Gastroesophageal sphincter (tissue), 4 donors: ENCODE results near the gene ATG14. TPM values are rescaled to one million over a fixed set of nuclear protein-coding genes. Genes with fewer than 3 reads are reported as not detected.

Experiments
- ATAC-seq: fragments of 150-250 bp; one replicate; pipeline ENCODE4 v1.9.1; 2016; ENCODE audit warnings: mild to moderate bottlenecking, moderate library complexity
- H3K27ac ChIP-seq, 4 donors: fragments of 200-600 bp; sonication (generic) in 3 of 4; 1 replicate in 3 of 4; 2 replicates in 1 of 4; pipeline ENCODE4 v1.5.1; 2016 to 2019
- H3K27me3 ChIP-seq: fragments of 200-600 bp; sonication (generic); one replicate; pipeline ENCODE4 v1.5.1; 2019
- H3K36me3 ChIP-seq, 2 donors: fragments of 200-600 bp; sonication (generic); one replicate each; pipeline ENCODE4 v1.5.1; 2019; ENCODE audit warnings: control low read depth in 1 of 2
- H3K4me1 ChIP-seq, 3 donors: fragments of 200-600 bp; sonication (generic); 1 replicate in 2 of 3; 2 replicates in 1 of 3; pipeline ENCODE4 v1.5.1; 2016 to 2019; ENCODE audit warnings: control low read depth in 2 of 3
- H3K4me3 ChIP-seq, 2 donors: fragments of 200-600 bp; sonication (generic); one replicate each; pipeline ENCODE4 v1.5.1; 2019; ENCODE audit warnings: mild to moderate bottlenecking in 1 of 2, moderate library complexity in 1 of 2
- H3K9me3 ChIP-seq, 3 donors: fragments of 200-600 bp; sonication (generic); one replicate each; pipeline ENCODE4 v1.5.1; 2017 to 2019; ENCODE audit warnings: control low read depth in 2 of 3
- EP300 ChIP-seq: sonication (generic); formaldehyde crosslinking; IDR thresholded peaks from one replicate; pipeline ENCODE4 v1.6.1; 2017; ENCODE audit warnings: antibody characterized with exemption, mild to moderate bottlenecking
- POLR2A ChIP-seq, 2 donors: fragments of 450-650 bp; IDR thresholded peaks; one replicate each; pipeline ENCODE4 v1.6.1; 2017; ENCODE audit warnings: antibody characterized with exemption in 2 of 2, mild to moderate bottlenecking in 2 of 2, moderate library complexity in 1 of 2
- POLR2AphosphoS5 ChIP-seq: sonication (generic); formaldehyde crosslinking; IDR thresholded peaks from one replicate; pipeline ENCODE4 v1.6.1; 2017; ENCODE audit warnings: antibody characterized with exemption
- WGBS, 2 donors: methylation state at CpG; one replicate each; pipeline ENCODE4 v1.1.5; 2018; ENCODE audit warnings: low coverage in 1 of 2; 5-methylcytosine and 5-hydroxymethylcytosine counted together
- total RNA-seq, 4 donors: library from RNA; depleted of rRNA; stranded (reverse); fragments of >200 nt; gene quantifications; one replicate each; pipeline ENCODE4 v1.1.0, GENCODE V29; 2016
- TF ChIP-seq, protein P1 (sequence below), 4 experiments: fragments of 200-600 bp in 2 of 4; fragments of 450-650 bp in 2 of 4; sonication (generic) in 1 of 4; IDR thresholded peaks; one replicate each; pipeline ENCODE4 v1.5.1; 2017 to 2019; ENCODE audit warnings: antibody characterized with exemption in 4 of 4, mild to moderate bottlenecking in 2 of 4, moderate library complexity in 2 of 4

The ATG14 gene
- total RNA-seq, 4 donors from 2014 or later = 16.4 to 29.9 (median 18.1) TPM

- Histone ChIP-seq H3K27me3 (no peaks in the 10 kb centered on the region), H3K4me3 (no peak overlapping the region), H3K4me1 (peaks cover 0 to 37% (median 0%) of the 10 kb centered on the region in 3 donors), H3K36me3 (no peaks in the 10 kb centered on the region), H3K27ac (no peak overlapping the region), H3K9me3 (no peaks in the 10 kb centered on the region)
- no peak for ATAC-seq
- TF ChIP-seq POLR2AphosphoS5 (no peak), EP300 (no peak), POLR2A (IDR thresholded peaks at IDR 0.05) (no peak)
- TF ChIP-seq, protein P1, sequence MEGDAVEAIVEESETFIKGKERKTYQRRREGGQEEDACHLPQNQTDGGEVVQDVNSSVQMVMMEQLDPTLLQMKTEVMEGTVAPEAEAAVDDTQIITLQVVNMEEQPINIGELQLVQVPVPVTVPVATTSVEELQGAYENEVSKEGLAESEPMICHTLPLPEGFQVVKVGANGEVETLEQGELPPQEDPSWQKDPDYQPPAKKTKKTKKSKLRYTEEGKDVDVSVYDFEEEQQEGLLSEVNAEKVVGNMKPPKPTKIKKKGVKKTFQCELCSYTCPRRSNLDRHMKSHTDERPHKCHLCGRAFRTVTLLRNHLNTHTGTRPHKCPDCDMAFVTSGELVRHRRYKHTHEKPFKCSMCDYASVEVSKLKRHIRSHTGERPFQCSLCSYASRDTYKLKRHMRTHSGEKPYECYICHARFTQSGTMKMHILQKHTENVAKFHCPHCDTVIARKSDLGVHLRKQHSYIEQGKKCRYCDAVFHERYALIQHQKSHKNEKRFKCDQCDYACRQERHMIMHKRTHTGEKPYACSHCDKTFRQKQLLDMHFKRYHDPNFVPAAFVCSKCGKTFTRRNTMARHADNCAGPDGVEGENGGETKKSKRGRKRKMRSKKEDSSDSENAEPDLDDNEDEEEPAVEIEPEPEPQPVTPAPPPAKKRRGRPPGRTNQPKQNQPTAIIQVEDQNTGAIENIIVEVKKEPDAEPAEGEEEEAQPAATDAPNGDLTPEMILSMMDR (IDR thresholded peaks at IDR 0.05) = no peak
- WGBS, 2 donors = 90 to 93% methylated on average over 2 of the region's 2 CpGs
Observed at GRCh38 chr14:55341781-55342180, 69.8 kb downstream of the ATG14 start.

DNA sequence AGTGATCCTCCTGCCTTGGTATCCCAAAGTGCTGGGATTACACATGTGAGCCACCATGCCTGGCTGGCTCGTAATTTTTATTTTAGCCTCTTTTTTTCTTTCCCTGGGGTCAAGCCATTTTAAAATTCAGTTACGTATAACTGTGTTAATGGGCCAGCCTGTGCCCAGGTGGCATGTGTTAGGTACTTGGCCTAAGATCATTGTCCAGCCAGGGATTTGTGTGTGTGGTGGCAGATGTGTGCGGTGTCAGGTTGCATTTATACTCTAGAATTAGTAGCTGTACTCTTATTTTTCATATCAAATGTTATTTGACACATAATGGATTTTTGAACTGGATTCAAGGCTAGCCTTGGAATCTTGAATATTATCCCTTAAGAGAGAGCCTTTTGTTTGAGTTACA is 71.1 kb downstream of the ATG14 start:
- Histone ChIP-seq H3K36me3 (no peaks in the 10 kb centered on the region), H3K4me1 (peaks cover 0 to 26% (median 0%) of the 10 kb centered on the region in 3 donors), H3K27ac (no peak overlapping the region), H3K9me3 (no peaks in the 10 kb centered on the region), H3K27me3 (no peaks in the 10 kb centered on the region), H3K4me3 (no peak overlapping the region)
- ATAC-seq = no peak
- TF ChIP-seq, protein P1 (IDR thresholded peaks at IDR 0.05) = no peak
- TF ChIP-seq POLR2AphosphoS5 (no peak), POLR2A (IDR thresholded peaks at IDR 0.05) (no peak), EP300 (no peak)
- WGBS, 2 donors = 100% methylated on average over 1 to 3 of the region's 3 CpGs

- no peaks in the 10 kb centered on the region for H3K9me3 ChIP-seq
- ATAC-seq = no peak
- WGBS, 2 donors = 67 to 75% methylated on average over 1 to 2 of the region's 2 CpGs
- TF ChIP-seq POLR2AphosphoS5 (no peak), POLR2A (IDR thresholded peaks at IDR 0.05) (no peak)
- H3K27ac ChIP-seq = no peak overlapping the region
- no peak overlapping the region for H3K4me3 ChIP-seq
- H3K4me1 ChIP-seq = peaks cover 0 to 27% (median 0%) of the 10 kb centered on the region in 3 donors
- no peaks in the 10 kb centered on the region for H3K36me3 ChIP-seq
- H3K27me3 ChIP-seq = no peaks in the 10 kb centered on the region
Observed at GRCh38 chr14:55339770-55340169, 71.9 kb downstream of the ATG14 start.

- ATAC-seq = no peak
- Histone ChIP-seq H3K4me3 (no peak overlapping the region), H3K4me1 (peaks cover 0 to 54% (median 6%) of the 10 kb centered on the region in 3 donors), H3K27ac (no peak overlapping the region), H3K27me3 (no peaks in the 10 kb centered on the region), H3K36me3 (no peaks in the 10 kb centered on the region), H3K9me3 (no peaks in the 10 kb centered on the region)
- TF ChIP-seq, protein P1 (IDR thresholded peaks at IDR 0.05) = no peak
- TF ChIP-seq EP300 = no peak
- TF ChIP-seq POLR2A (IDR thresholded peaks at IDR 0.05) = no peak
- no peak for TF ChIP-seq POLR2AphosphoS5
- WGBS, 2 donors = 66 to 95% methylated on average over 2 to 3 of the region's 3 CpGs
Observed at GRCh38 chr14:55336691-55337090, 74.9 kb downstream of the ATG14 start.

DNA sequence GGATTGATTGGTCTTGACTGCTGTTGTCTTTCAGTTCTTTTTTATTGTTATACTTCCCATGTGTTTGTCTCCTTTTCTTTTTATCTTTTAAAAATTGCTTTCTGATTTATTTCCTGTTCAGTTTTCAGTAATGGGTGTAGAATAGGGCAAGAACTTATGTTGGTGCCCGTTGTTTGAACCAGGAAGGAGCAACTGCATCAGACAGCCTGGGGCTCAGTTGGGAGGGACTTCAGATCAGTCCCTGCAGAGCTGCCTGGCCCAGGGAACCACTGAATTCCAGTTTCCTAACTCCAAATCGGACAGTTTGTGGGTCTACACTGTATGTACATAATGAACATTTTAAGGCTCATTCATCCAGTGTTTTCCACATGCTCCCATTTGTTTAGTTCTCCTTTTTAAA is 75.5 kb downstream of the ATG14 start:
- Histone ChIP-seq H3K36me3 (no peaks in the 10 kb centered on the region), H3K4me3 (no peak overlapping the region), H3K4me1 (peaks cover 0 to 49% (median 6%) of the 10 kb centered on the region in 3 donors), H3K27me3 (no peaks in the 10 kb centered on the region), H3K27ac (no peak overlapping the region), H3K9me3 (no peaks in the 10 kb centered on the region)
- 49 to 79% methylated on average over 2 of the region's 2 CpGs for WGBS, 2 donors
- ATAC-seq = no peak
- no peak for TF ChIP-seq POLR2A (IDR thresholded peaks at IDR 0.05)
- no peak for TF ChIP-seq EP300
- TF ChIP-seq POLR2AphosphoS5 = no peak
- TF ChIP-seq, protein P1 (IDR thresholded peaks at IDR 0.05) = no peak
